Testis (tissue), 2 donors: Measurements from ENCODE around the gene POR.

Experiments used
- POLR2A ChIP-seq: fragments of 450-650 bp; IDR thresholded peaks from one replicate; pipeline ENCODE4 v1.6.1; 2017; ENCODE audit warnings: antibody characterized with exemption, mild to moderate bottlenecking, moderate library complexity
- TF ChIP-seq, protein P1 (sequence below), 3 experiments: fragments of 450-650 bp in 2 of 3; fragments of 200-600 bp in 1 of 3; sonication (generic) in 1 of 3; IDR thresholded peaks; one replicate each; pipeline ENCODE4 v1.5.1; 2016 to 2019; ENCODE audit warnings: antibody characterized with exemption in 3 of 3, mild to moderate bottlenecking in 2 of 3, moderate library complexity in 1 of 3

DNA sequence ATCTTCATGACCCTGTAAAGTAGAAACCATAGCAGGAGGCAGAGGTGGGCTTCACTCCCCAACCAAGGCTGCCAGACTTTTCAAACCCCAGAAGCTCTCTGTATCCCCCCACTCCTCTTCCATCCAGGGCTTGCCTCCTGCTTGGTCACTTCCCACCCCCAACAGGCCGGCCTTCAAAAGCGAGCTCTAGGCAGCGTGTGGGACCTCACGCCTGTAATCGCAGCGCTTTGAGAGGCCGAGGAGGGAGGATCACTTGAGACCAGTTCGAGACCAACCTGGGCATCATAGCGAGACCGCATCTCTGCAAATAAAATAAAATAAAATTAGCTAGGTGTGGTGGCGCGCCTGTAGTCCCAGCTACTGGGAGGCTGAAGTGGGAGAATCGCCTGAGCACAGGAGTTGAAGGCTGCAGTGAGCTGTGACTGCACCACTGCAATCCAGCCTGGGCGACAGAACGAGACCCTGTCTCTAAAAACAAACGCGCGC is 743 bp upstream of the POR start:
- TF ChIP-seq, protein P1, sequence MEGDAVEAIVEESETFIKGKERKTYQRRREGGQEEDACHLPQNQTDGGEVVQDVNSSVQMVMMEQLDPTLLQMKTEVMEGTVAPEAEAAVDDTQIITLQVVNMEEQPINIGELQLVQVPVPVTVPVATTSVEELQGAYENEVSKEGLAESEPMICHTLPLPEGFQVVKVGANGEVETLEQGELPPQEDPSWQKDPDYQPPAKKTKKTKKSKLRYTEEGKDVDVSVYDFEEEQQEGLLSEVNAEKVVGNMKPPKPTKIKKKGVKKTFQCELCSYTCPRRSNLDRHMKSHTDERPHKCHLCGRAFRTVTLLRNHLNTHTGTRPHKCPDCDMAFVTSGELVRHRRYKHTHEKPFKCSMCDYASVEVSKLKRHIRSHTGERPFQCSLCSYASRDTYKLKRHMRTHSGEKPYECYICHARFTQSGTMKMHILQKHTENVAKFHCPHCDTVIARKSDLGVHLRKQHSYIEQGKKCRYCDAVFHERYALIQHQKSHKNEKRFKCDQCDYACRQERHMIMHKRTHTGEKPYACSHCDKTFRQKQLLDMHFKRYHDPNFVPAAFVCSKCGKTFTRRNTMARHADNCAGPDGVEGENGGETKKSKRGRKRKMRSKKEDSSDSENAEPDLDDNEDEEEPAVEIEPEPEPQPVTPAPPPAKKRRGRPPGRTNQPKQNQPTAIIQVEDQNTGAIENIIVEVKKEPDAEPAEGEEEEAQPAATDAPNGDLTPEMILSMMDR (IDR thresholded peaks at IDR 0.05) = no peak
- no peak for TF ChIP-seq POLR2A
